GM18517 (cell line): ENCODE measurements around the gene SGMS1.
"Not testable (repeated sequence)": the region's sequence is repeated elsewhere in the genome, so short reads cannot be mapped to it uniquely, and the experiment has no call there.

Source experiments
- ATAC-seq: cut with Tn5 transposase; IDR thresholded peaks from one replicate; pipeline ENCODE4 v1.9.1; 2021; ENCODE audit warnings: mild to moderate bottlenecking, moderate library complexity; ENCODE audit not compliant: unreplicated experiment

Gene SGMS1

GRCh38 chr10:50387732-50388073 lies 236.1 kb downstream of the SGMS1 start:
- ATAC-seq: peak; percentile 76

- no peak for ATAC-seq
These were observed 236.6 kb downstream of the SGMS1 start for GRCh38 chr10:50387007-50387731.

GRCh38 chr10:50385624-50386023 lies 238.1 kb downstream of the SGMS1 start:
- ATAC-seq: no peak

GRCh38 chr10:50384898-50385297 lies 238.9 kb downstream of the SGMS1 start:
- no peak for ATAC-seq

GRCh38 chr10:50384238-50384637 lies 239.5 kb downstream of the SGMS1 start:
- no peak for ATAC-seq

DNA sequence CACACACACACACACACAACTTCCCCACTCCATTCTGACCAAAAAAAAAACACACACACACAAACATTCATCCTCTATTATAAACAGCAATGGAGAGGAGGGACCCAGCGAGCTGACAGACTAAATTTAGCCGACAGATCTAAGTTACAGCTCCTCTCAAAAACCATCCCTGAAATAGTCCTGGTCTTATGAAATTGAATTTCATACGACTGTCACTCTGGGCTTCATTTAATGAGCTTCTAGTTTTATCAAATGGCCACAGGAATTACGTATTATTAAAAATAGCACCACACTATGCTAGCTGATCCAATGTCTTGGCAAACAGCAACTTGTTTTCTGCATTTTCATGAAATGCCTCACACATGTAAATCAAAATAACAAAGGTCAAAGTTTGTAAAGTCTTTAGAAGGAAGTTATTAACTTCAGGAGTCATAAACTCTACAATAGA lies 241.2 kb downstream of the SGMS1 start:
- ATAC-seq: no peak

DNA sequence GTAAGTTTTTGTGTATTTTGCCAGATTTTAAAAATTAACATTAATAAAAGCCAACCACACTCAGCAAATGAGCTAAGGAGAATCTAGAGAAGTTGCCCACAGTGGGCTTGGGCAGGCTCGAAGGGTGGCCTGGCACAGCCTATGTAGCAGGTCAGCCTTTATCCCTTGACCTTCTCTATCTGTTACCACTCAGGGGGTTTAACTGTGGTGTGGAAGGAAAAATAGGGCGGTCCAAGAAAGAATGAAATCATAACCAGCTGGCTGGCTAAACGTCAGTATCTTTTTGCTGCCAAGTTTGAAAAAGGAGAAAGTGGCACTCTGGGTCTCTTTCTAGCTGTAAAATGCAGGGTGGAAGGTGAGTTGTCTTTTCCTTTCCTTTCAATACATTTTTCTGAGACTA lies 242.1 kb downstream of the SGMS1 start:
- no peak for ATAC-seq

DNA sequence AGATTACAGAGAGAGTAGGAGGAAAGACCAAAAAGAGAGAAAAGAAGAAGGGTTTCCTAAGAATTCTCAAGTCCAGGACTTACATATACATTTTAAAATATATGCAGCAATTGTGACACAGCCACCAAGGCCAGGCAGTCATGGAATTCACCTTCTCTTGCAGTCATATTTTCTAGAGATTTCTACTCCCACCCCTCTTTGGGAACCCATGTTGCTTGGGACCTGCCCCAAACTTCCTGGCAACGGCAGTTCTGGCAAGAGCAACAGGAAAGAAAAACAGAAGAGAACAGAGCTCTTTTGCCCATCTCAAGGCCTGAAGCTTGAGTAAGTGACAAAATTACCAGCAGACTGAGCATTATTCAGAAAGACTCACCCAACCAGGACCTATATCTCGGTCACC lies 244.1 kb downstream of the SGMS1 start:
- no peak for ATAC-seq

- ATAC-seq: no peak
These were observed 248.0 kb downstream of the SGMS1 start for GRCh38 chr10:50375745-50376144.

DNA sequence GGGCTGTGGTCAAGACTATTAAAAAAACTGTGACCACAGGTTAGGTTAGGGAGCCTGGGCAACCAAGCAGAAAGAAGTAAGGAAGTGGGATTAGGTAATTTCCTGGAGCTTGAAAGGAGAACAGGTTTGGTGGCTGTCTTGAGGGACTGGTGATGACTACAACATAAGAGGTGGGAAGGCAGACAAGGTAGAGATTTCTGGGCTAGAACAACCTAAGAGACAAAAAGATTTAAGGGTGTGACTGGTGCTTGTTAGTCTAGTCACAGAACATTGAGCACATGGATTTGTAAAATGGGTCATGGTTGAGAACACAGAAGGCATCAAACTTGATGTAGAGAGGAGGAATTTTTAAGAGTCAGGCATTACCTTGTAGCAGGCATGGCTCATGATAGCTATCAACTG lies 248.7 kb downstream of the SGMS1 start:
- no peak for ATAC-seq

DNA sequence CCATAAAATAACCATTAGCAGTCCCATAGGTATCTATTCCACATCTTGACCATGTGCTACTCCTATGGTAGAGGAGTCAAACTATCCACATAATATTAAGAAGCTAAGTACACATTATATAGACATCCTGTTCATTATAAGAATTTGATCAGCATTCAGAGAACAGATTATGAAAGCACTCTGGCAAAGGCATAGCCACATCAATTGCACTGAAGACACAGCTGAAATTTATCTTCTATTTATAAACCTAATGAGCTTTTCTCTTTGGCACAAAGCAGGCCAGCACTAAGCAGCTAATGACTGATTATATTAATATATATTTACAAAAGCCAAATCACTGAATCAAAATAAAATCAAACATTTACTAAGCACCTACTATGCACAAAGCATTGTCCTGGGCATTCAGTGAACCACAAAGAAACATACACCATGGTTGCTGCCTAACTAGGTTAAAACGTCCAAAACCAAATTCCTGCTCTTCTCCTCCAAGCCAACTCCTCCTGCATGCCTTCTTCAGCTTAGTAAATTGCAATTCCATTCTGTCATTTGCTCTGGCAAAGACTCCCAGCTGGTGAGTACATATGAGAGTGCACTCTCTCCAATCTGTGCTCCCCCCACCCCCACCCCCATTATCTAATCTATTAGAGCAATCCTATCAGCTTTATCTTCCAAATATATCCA lies 249.8 kb downstream of the SGMS1 start:
- ATAC-seq: no peak

DNA sequence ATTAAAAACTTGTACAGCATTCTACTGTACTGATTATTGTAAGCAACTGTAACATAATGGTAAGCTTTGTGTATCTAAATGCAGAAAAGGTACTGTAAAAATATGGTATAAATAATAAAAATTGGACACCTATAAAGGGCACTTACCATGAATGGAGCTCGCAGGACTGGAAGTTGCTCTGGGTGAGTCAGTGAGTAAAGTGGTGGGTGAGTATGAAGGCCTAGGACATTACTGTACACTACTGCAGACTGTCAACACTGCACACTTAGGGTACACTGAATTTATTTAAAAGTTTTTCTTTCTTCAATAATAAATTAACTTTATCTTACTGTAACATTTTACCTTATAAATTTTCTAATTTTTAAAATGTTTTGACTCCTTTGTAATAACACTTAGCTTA lies 253.8 kb downstream of the SGMS1 start:
- ATAC-seq: no peak

DNA sequence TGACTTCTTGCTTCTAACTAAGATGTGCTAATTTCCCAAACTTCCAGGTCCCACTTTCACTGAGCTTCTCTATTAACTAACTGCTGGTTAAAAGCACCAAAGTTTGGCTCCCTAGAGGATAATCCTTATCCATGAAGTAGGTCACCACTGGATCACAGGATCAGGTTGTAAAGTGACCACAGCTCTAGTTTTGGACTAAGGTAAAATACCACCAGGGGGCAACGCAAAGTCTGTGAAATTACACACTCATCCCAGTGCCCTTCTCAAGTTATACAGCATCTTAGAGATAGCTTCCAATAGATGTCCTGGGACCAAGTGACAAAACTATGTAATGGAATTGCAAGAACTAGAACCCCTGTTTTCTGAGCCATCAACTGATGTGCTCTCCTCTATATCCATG lies 256.0 kb downstream of the SGMS1 start:
- ATAC-seq: no peak

DNA sequence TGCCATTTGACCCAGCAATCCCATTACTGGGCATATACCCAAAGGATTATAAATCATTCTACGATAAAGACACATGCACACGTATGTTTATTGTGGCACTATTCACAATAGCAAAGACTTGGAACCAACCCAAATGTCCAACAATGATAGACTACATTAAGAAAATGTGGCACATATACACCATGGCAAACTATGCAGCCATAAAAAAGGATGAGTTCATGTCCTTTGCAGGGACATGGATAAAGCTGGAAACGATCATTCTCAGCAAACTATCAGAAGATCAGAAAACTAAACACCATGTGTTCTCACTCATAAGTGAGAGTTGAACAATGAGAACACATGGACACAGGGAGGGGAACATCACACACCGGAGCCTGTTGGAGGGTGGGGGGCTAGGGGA lies 257.3 kb downstream of the SGMS1 start:
- ATAC-seq: not testable (repeated sequence)

DNA sequence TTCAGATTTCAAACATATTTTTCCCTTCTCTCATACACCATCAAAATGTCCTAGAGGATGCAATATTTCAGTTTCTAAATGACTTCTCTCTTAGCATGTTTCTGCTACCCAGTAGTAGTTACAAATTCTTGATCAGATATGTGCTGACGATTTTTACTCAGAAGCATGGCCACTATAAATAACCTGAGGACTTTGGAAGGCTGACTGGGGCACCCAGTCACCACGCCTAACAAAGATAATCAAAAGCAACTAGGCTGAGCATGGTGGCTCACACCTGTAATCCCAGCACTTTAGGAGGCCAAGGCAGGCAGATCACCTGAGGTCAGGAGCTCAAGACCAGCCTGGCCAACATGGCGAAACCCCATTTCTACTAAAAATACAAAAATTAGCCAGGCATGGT lies 259.0 kb downstream of the SGMS1 start:
- ATAC-seq: not testable (repeated sequence)

DNA sequence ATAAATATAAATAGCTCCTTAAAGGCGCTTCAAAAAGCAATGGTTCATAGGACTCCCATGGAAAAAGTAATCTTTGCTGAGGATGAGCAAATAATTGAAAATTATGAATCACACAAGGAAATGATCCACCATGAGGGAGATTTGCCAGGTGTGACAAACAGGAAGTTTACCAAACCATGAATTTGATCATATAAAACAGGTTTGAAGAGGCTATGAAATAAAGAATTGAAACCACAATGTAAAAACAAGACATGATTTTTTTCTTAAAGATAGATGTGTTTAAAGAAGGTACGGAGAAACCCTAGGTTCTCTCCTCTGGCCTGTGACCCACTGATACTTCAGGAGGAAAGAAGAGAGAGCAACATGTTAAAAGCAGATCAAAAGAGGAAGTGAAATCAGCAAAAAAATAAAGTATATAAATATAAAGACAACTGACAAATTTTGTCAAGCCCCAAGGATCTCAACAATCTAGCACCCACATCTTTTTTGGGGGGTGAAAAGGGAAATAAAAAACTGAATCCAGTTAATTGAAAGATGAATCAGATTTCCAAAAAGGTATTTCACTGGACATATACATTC lies 261.1 kb downstream of the SGMS1 start:
- ATAC-seq: peak; percentile 88

DNA sequence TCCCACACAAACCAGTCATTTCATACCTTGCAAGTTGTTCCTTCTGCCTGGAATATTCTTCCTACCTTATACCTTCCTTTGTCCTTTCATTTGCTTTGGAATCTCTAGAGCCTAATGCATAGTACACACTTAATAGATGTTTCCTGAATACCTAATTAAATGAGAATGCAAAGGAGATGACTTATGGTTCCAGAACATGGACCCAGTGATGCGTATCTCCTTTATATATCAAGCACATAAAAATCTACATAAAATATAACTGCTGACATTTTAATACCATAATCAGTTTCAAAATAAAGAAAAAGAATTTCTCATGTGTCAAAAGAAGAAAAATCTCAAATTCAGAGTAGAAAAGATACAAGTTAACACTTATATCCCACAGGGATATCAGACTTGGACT lies 261.8 kb downstream of the SGMS1 start:
- no peak for ATAC-seq

DNA sequence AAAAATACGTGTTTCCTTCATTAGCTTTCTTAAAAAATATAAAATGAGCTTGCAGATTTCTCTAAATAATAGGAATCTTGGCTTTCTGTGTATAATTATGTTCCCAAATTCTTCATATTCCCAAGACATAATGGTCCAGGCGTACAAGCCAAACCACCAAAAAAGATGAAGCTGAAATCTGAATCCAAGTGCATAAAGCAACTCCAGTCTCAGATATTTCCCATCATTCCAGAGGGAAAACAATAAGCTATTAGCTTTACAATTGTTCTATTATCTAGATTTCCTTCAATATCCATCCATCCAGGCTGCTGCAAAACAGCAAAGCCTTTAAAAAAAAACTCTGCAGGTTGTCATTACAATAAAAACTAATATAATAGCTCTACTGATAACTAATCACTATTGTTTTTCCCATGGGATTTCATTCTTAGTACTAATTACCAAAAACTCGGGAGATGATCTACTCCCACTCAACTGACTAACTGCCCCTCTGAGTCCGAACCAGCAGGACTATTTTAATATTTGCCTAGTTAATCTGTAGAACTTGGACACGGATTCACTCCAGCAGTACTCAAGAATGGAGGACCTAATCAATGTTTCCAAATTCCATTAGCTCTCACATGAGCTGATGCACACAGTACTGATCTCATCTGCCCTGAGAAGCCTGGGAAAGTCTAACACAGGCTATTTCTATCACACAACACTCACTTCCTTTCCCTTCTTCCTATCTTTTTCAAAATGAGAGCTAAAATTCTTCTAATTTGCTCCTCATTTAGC lies 263.5 kb downstream of the SGMS1 start:
- no peak for ATAC-seq

DNA sequence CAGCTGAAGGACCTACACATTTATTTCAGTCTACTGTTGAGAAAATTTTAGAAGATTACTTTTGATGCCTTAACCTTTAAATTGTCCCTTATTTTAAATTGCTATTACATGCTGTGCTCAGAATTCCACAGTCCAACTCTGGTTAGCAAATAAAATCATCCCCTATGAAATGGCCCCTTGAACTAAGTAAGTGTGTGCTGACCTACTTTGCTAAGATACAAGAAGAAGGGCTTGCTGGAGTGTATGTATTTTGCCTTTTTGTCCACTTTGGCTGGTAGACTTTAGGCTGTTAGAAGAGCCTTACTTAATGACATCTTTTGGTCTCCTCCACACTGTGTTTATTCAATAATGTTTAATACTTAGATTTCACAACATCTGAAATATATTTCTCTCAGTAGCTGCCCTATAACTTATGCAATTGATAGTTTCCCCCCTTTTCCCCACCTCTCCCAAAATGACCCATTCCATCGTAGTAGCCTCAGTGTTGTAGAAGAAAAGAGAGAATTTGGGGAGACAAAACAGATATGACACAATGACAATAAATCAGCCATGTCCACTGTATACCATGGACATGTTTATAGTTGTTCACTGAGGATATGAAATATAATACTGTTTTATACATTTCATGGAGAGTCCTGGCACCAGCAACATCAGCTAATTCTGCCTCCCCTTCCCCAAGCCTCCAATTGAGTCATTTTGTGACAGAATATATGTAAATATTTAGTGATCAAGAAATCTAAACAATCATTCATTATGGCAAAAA lies 264.6 kb downstream of the SGMS1 start:
- no peak for ATAC-seq

GRCh38 chr10:50358411-50358810 lies 265.3 kb downstream of the SGMS1 start:
- no peak for ATAC-seq

GRCh38 chr10:50356481-50356832 lies 267.3 kb downstream of the SGMS1 start:
- ATAC-seq: not testable (repeated sequence)
